ENCODE measurements around the gene CRIP3. TPM values are rescaled to one million over a fixed set of nuclear protein-coding genes. Genes with fewer than 3 reads are reported as not detected.

Gene CRIP3
- total and polyA plus RNA-seq, 2 experiments from 2014 or later: not detected

DNA sequence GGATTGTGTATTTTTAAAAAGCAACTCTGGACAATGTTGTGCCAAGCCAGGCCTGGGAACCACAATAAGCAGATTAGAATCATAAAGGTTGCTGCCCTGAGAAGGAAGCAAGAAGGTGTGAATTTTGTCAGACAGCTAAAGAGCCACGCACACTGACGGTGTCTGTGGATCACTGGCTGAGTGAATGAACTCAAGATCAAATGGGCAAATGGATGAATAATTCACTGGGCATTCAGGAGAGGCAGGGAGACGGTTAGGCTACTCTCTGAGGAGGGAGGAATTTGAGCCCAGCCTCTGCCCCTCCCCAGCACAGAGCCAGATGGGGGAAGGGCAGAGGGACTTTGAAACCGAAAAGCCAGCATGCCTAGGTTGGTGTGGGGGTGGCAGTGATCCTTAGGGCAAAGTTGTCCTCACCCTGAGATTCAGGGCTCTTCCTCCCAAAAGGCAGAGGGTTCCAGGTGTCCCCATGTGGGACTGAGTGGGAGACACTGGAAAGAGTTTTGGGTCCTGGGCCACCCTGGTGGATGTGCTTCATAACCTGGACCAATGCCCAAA, 30.0 kb downstream of the CRIP3 start:
- 55 to 56% methylated on average over 4 of the region's 4 CpGs for WGBS, 2 experiments (ENCODE audit: low coverage in 1 of 2, low lambda C conversion rate in 2 of 2, missing lambda C conversion rate in 2 of 2)

DNA sequence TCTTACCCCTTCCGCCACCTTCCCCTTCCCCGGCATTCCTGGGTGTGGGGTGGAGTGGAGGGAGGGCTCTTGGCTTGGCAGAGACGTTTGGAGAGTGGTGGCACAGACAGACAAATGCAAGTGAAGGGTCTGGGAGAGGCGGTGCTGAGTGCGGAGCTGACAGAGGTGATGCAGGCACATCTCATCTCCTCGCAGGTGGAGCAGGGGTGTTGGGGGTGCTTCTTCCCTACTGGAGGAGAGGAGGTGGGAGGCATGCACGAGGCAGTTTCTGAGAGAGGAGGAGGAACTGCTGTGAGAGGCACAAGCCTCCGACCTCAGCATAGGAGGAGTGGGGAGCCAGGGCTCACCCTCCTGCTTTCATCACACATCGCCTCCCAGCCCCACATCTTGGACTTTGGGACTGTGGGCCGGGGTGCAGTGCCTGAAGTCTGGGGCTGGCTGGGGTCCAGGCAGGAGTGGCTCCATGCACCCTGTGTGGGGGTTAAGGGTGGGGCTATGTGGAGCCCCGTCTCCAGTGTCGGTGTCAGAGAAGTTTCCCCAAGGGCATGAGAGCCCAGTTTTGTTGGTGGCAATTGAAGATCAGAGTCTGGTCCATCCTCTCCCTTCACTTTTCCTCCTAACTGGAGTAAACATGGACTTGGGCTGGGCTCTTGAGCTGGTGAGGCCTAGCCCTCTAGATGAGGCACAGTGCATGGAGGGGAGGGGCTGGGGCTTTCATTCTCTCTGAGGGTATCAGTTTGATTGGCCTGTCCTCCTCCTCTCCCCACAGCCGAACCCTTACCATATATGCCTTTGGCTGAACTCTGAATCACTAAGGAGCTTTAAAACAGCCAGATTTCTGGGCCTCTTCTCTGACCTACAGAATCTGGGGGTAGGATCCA, 30.7 kb downstream of the CRIP3 start:
- no peak overlapping the region for H3K4me3 ChIP-seq
- H3K9me3 ChIP-seq (ENCODE audit: low read depth): no peaks in the 10 kb centered on the region
- H3K4me2 ChIP-seq (ENCODE audit: unreplicated experiment): peak overlapping the region; percentile 24
- H3K27me3 ChIP-seq (replicated peaks; ENCODE audit: insufficient read depth): peaks cover 23% of the 10 kb centered on the region
- in situ Hi-C loops (cut with MboI): no loop called here
- peaks cover 13% of the 10 kb centered on the region; the same call in 1 of the 2 replicates for H3K4me1 ChIP-seq (ENCODE audit: insufficient read depth)
- DNase-seq: no peak
- no peaks in the 10 kb centered on the region for H3K79me2 ChIP-seq (ENCODE audit: insufficient read depth)
- no peak overlapping the region for H3K9ac ChIP-seq
- 79 to 85% methylated on average over 12 to 13 of the region's 13 CpGs for WGBS, 2 experiments (ENCODE audit: low coverage in 1 of 2, low lambda C conversion rate in 2 of 2, missing lambda C conversion rate in 2 of 2)
- H3K36me3 ChIP-seq (ENCODE audit: low read depth): no peaks in the 10 kb centered on the region
- H2AFZ ChIP-seq: no peak overlapping the region
- no peak overlapping the region for H3K27ac ChIP-seq
- no peaks in the 10 kb centered on the region for H3F3A ChIP-seq (ENCODE audit: insufficient read depth)
- no peaks in the 10 kb centered on the region for H4K20me1 ChIP-seq (ENCODE audit: insufficient read depth)
- TF ChIP-seq EZH2phosphoT487 (IDR thresholded peaks at IDR 0.05; ENCODE audit: insufficient read depth, low read depth) (no peak), EZH2 (IDR thresholded peaks at IDR 0.05; ENCODE audit: insufficient read depth, poor library complexity, severe bottlenecking) (no peak)
- H3K9me2 ChIP-seq (ENCODE audit: insufficient read depth): no peaks in the 10 kb centered on the region

More for the DNA sequence above, 30.0 kb downstream of the CRIP3 start:
- Histone ChIP-seq H3K27me3 (replicated peaks; ENCODE audit: insufficient read depth) (peaks cover 20% of the 10 kb centered on the region), H3K79me2 (ENCODE audit: insufficient read depth) (no peaks in the 10 kb centered on the region), H3K4me1 (ENCODE audit: insufficient read depth) (peaks cover 13% of the 10 kb centered on the region; the same call in 1 of the 2 replicates), H3K4me2 (ENCODE audit: unreplicated experiment) (peak overlapping the region; percentile 24), H2AFZ (no peak overlapping the region), H3K36me3 (ENCODE audit: low read depth) (no peaks in the 10 kb centered on the region), H3K9me3 (ENCODE audit: low read depth) (no peaks in the 10 kb centered on the region), H4K20me1 (ENCODE audit: insufficient read depth) (no peaks in the 10 kb centered on the region), H3F3A (ENCODE audit: insufficient read depth) (no peaks in the 10 kb centered on the region), H3K4me3 (no peak overlapping the region), H3K27ac (no peak overlapping the region), H3K9me2 (ENCODE audit: insufficient read depth) (no peaks in the 10 kb centered on the region), H3K9ac (no peak overlapping the region)
- TF ChIP-seq EZH2 (IDR thresholded peaks at IDR 0.05; ENCODE audit: insufficient read depth, poor library complexity, severe bottlenecking): no peak
- TF ChIP-seq EZH2phosphoT487 (IDR thresholded peaks at IDR 0.05; ENCODE audit: insufficient read depth, low read depth): no peak
- in situ Hi-C loops (cut with MboI): no loop called here
- DNase-seq: peak; percentile 68

DNA sequence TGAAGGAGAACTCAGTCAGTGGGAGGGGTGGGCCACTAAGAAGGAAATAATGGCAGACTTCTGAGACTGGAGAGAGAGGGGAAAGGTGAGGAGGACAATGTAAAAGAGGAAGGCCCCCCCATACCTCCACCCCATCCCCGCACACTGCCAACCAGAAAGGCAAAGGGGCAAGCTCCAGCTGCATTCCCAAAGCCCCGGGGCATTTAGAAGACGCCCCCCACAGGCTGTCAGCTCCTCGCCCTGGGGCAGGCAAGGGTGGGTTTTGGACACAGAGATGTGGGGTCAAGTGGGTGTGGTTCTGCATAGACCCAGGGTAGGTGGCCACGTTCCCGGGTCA, 31.4 kb downstream of the CRIP3 start:
- Histone ChIP-seq H3K4me3 (no peak overlapping the region), H3F3A (ENCODE audit: insufficient read depth) (no peaks in the 10 kb centered on the region), H3K4me2 (ENCODE audit: unreplicated experiment) (no peak overlapping the region), H3K9me2 (ENCODE audit: insufficient read depth) (no peaks in the 10 kb centered on the region), H3K4me1 (ENCODE audit: insufficient read depth) (peaks cover 13% of the 10 kb centered on the region; the same call in 1 of the 2 replicates), H3K27ac (no peak overlapping the region), H3K79me2 (ENCODE audit: insufficient read depth) (no peaks in the 10 kb centered on the region), H4K20me1 (ENCODE audit: insufficient read depth) (no peaks in the 10 kb centered on the region), H2AFZ (no peak overlapping the region), H3K36me3 (ENCODE audit: low read depth) (no peaks in the 10 kb centered on the region), H3K9me3 (ENCODE audit: low read depth) (no peaks in the 10 kb centered on the region), H3K9ac (no peak overlapping the region), H3K27me3 (replicated peaks; ENCODE audit: insufficient read depth) (peaks cover 23% of the 10 kb centered on the region)
- TF ChIP-seq EZH2phosphoT487 (IDR thresholded peaks at IDR 0.05; ENCODE audit: insufficient read depth, low read depth) (no peak), EZH2 (IDR thresholded peaks at IDR 0.05; ENCODE audit: insufficient read depth, poor library complexity, severe bottlenecking) (no peak)
- DNase-seq: no peak
- in situ Hi-C loops (cut with MboI): no loop called here
- 77 to 82% methylated on average over 6 of the region's 6 CpGs for whole genome bisulfite sequencing, 2 experiments (ENCODE audit: low coverage in 1 of 2, low lambda C conversion rate in 2 of 2, missing lambda C conversion rate in 2 of 2)

DNA sequence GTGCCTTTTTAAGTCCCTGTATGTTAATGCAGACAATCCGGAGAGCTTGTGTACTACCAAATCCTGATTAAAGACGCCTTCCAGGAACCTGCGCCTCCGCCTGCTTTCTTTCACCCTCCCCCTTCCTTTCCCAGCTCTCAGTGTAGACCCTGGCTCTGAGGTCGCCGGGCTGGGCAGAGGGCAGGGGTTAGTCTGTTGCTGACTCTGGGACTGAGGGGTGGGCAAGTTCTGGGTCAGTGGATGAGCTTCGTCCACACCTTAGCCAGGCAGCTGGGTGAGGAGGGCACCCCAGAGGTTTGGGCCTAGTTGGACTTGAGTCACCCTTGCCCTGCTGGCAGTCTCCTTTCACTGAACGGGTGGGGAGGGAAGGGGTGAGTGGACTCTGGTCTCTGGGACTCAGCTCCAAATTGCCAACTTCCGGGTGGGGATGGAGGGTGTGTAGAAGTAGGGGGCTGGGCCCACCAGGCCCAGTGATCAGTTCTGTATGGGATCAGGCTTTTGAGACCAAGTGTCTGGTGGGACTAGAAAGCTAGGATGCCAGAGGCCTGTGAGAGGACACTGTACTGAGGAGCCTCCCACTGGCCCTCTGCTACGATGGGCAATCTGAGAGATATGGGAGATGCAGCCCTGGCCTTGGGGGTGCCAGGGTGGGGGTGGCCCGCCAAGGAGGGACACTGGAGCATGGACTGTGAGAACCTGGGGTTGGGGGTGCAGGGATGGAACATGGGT, 31.9 kb downstream of the CRIP3 start:
- Histone ChIP-seq H3K27me3 (replicated peaks; ENCODE audit: insufficient read depth) (peaks cover 23% of the 10 kb centered on the region), H3K9me3 (ENCODE audit: low read depth) (no peaks in the 10 kb centered on the region), H2AFZ (no peak overlapping the region), H3K9ac (no peak overlapping the region), H3K27ac (no peak overlapping the region), H3K4me3 (no peak overlapping the region), H4K20me1 (ENCODE audit: insufficient read depth) (no peaks in the 10 kb centered on the region), H3F3A (ENCODE audit: insufficient read depth) (no peaks in the 10 kb centered on the region), H3K4me2 (ENCODE audit: unreplicated experiment) (no peak overlapping the region), H3K79me2 (ENCODE audit: insufficient read depth) (no peaks in the 10 kb centered on the region), H3K4me1 (ENCODE audit: insufficient read depth) (peaks cover 13% of the 10 kb centered on the region; the same call in 1 of the 2 replicates), H3K36me3 (ENCODE audit: low read depth) (no peaks in the 10 kb centered on the region), H3K9me2 (ENCODE audit: insufficient read depth) (no peaks in the 10 kb centered on the region)
- peak; percentile 15 for DNase-seq
- in situ Hi-C loops (cut with MboI): no loop called here
- WGBS, 2 experiments (ENCODE audit: low coverage in 1 of 2, low lambda C conversion rate in 2 of 2, missing lambda C conversion rate in 2 of 2): 89 to 93% methylated on average over 11 of the region's 11 CpGs
- TF ChIP-seq EZH2 (IDR thresholded peaks at IDR 0.05; ENCODE audit: insufficient read depth, poor library complexity, severe bottlenecking): no peak
- no peak for TF ChIP-seq EZH2phosphoT487 (IDR thresholded peaks at IDR 0.05; ENCODE audit: insufficient read depth, low read depth)
